BJ (cell line): ENCODE data around the gene AFF1. TPM values are rescaled to one million over a fixed set of nuclear protein-coding genes. Genes with fewer than 3 reads are reported as not detected.

Experiments used
- CTCF ChIA-PET: fragments of 350-600 bp; formaldehyde crosslinking; extraction: SDS; loops from one replicate; lab custom pipeline; 2021; ENCODE audit warnings: antibody characterized with exemption, inconsistent platforms; lab: Yijun Ruan, JAX
- POLR2A ChIA-PET: fragments of 300-600 bp; sonication (Branson Sonifier 250); formaldehyde crosslinking; extraction: SDS; loops from one replicate; lab custom pipeline; 2021; ENCODE audit warnings: antibody characterized with exemption; lab: Charles Lee
- DNase-seq: peaks from one replicate; pipeline ENCODE4 v3.0.0-alpha.2; 2011; ENCODE audit warnings: low read depth
- H3K27me3 ChIP-seq: 2 replicates; pipeline ENCODE4 v1.6.0; 2011; ENCODE audit warnings: low read length; ENCODE audit not compliant: control insufficient read depth, insufficient read depth
- H3K36me3 ChIP-seq: 2 replicates; pipeline ENCODE4 v1.5.1; 2011; ENCODE audit warnings: low read length; ENCODE audit not compliant: control insufficient read depth, insufficient read depth
- H3K4me3 ChIP-seq: 2 replicates; pipeline ENCODE4 v1.5.1; 2011; ENCODE audit warnings: low read depth, mild to moderate bottlenecking, control low read depth, low read length
- polyA plus RNA-seq: library from polyadenylated mRNA; depleted of rRNA; stranded (reverse); fragments of >200 nt; gene quantifications from 2 replicates; pipeline ENCODE4 v1.2.3, GENCODE V29; 2011
- TF ChIP-seq, protein P1 (sequence below): IDR thresholded peaks from 2 replicates; pipeline ENCODE4 v1.5.1; 2011; ENCODE audit warnings: low read depth, mild to moderate bottlenecking, control low read depth, inconsistent platforms, low read length, moderate library complexity; ENCODE audit not compliant: insufficient read depth

The AFF1 gene
- polyA plus RNA-seq, 1 experiment: 11.0 TPM

DNA sequence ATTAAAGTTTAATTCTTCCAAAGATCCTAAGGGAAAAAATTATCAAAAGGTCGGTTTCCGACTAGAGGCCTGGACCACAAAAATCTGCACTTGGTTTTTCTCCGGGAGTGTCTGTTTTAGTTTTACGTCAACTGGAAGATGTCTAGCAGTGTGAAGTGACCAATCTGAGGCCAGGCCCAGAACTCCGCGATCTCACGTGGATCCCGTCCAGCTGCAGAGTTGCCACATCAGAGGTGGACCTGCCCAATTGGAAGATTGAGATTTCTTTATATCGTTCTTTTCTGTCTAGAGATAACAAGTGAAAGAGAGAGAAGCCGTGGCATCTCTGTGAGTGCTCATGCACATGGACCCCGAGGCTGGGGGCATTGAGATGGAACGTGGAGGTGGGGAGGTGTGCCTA is 115.8 kb downstream of the AFF1 start:
- peaks cover 6% of the 10 kb centered on the region for H3K36me3 ChIP-seq
- ChIA-PET POLR2A (no interaction called here), CTCF (interaction anchor here (1.0 to 1.2 kb wide), 3 partner anchors 12 to 128 kb away, joined by 3 to 4 read pairs (median 3); no protein-coding TSS in a partner anchor)
- no peaks in the 10 kb centered on the region for H3K27me3 ChIP-seq
- TF ChIP-seq, protein P1, sequence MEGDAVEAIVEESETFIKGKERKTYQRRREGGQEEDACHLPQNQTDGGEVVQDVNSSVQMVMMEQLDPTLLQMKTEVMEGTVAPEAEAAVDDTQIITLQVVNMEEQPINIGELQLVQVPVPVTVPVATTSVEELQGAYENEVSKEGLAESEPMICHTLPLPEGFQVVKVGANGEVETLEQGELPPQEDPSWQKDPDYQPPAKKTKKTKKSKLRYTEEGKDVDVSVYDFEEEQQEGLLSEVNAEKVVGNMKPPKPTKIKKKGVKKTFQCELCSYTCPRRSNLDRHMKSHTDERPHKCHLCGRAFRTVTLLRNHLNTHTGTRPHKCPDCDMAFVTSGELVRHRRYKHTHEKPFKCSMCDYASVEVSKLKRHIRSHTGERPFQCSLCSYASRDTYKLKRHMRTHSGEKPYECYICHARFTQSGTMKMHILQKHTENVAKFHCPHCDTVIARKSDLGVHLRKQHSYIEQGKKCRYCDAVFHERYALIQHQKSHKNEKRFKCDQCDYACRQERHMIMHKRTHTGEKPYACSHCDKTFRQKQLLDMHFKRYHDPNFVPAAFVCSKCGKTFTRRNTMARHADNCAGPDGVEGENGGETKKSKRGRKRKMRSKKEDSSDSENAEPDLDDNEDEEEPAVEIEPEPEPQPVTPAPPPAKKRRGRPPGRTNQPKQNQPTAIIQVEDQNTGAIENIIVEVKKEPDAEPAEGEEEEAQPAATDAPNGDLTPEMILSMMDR: no peak
- DNase-seq: no peak
- H3K4me3 ChIP-seq: no peak overlapping the region

- TF ChIP-seq, protein P1: no peak
- CTCF ChIA-PET: interaction anchor here (1.0 to 1.2 kb wide), 3 partner anchors 12 to 129 kb away, joined by 3 to 4 read pairs (median 3); no protein-coding TSS in a partner anchor
- POLR2A ChIA-PET: no interaction called here
- Histone ChIP-seq H3K36me3 (peaks cover 6% of the 10 kb centered on the region), H3K27me3 (no peaks in the 10 kb centered on the region), H3K4me3 (no peak overlapping the region)
- no peak for DNase-seq
Measured at GRCh38 chr4:87051121-87051713, 116.4 kb downstream of the AFF1 start.

DNA sequence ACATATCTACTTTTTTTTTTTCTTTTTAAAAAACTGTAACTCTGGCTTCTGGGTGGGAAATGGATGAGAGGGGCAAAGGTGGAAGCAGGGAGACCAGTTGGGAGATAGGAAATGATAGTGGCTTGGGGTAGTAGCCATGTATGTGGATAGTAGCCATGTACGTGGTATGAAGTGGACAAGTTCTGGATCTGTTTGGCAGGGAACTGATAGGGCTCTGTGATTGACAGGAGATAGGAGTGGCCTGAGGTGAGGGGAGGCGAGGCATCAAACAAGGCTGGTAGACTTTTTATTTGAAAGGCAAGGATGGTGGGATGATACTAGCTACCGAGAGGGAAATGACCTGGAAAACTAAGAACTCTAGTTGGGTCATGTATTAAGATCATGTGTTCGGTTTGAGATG is 117.8 kb downstream of the AFF1 start:
- CTCF ChIA-PET: no interaction called here
- Histone ChIP-seq H3K4me3 (no peak overlapping the region), H3K27me3 (no peaks in the 10 kb centered on the region), H3K36me3 (0 out of 2 replicates have a peak, but pooled peaks cover 1% of the 10 kb centered on the region)
- TF ChIP-seq, protein P1: no peak
- no peak for DNase-seq
- POLR2A ChIA-PET: no interaction called here

DNA sequence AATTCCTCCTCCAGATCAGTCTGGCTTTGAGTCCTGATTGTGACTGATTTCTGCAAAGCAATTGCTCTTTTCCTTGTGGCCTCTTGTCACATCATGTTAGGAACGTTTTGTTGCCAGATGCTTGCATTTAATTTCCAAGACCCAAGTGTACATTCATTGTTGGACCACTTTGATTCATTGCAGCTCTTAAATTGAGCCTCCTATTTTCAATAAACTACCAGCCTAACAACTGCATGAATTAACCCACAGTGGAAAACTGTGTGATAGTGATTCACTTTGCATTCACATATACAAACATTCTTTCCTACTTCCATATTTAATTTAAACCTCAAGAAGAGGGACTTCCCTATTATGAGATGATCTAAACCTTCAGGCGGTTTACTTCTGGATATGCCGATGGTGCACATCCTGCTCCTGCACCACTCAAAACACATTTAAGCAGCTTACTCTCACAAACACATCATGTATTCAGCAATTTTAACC is 118.4 kb downstream of the AFF1 start:
- H3K4me3 ChIP-seq: no peak overlapping the region
- 0 out of 2 replicates have a peak, but pooled peaks cover 1% of the 10 kb centered on the region for H3K36me3 ChIP-seq
- CTCF ChIA-PET: interaction anchor here (0.9 to 2.2 kb wide), 2 partner anchors 10 to 45 kb away, joined by 3 to 6 read pairs; no protein-coding TSS in a partner anchor
- TF ChIP-seq, protein P1: no peak
- POLR2A ChIA-PET: no interaction called here
- H3K27me3 ChIP-seq: no peaks in the 10 kb centered on the region
- DNase-seq: no peak
